Stimulated activated CD8-positive, alpha-beta memory T cell treated with anti-CD3 and anti-CD28 coated beads, Interleukin-15, amount 100 ng/mL, for 1 hour (primary cell): ENCODE data around the gene PGA3.
"Not testable (repeated sequence)": the region's sequence is repeated elsewhere in the genome, so short reads cannot be mapped to it uniquely, and the experiment has no call there.

Experiments
- DNase-seq: peaks from one replicate; pipeline ENCODE4 v3.0.0-alpha.2; 2020; ENCODE audit warnings: low read depth

PGA3 gene

DNA sequence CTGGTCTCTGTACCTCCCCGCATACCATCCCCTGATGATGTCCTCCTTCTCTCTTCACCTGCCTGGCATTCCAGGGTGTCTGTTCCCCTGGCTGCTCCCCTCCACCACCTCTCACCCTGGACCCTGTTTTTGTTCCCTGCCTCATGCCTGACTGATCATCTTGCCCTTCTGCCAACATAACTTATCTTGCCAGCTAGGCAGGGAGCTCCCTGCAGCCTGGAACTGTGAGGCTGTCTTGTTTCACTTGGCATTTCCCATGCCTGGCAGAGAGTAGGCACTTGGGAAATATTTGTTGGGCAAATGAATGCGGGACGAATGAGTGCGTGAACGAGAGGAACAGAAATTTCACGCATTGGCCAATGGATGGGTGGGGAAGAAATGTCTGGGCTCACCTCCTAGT is 7.3 kb downstream of the PGA3 start:
- DNase-seq = not testable (repeated sequence)

GRCh38 chr11:61211327-61211952 is 8.1 kb downstream of the PGA3 start:
- not testable (repeated sequence) for DNase-seq

DNA sequence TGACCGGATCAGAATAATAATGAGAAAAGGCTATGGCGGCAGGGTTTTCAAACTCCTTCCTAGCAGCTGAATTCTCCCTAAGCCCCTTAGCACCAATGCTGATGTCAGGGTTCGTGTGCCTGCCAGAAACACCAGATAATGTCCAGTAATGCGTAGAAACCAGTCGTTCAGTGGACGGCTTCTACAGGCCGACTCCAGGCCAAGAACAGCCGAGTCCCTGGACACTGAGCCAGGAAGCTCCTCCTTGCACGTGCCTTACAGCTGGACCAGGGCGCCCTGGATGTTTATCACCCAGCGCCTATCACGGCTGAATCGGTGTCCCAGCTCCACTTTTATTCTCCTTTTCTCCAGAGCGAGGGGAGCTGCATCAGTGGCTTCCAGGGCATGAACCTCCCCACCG is 8.9 kb downstream of the PGA3 start:
- not testable (repeated sequence) for DNase-seq

DNA sequence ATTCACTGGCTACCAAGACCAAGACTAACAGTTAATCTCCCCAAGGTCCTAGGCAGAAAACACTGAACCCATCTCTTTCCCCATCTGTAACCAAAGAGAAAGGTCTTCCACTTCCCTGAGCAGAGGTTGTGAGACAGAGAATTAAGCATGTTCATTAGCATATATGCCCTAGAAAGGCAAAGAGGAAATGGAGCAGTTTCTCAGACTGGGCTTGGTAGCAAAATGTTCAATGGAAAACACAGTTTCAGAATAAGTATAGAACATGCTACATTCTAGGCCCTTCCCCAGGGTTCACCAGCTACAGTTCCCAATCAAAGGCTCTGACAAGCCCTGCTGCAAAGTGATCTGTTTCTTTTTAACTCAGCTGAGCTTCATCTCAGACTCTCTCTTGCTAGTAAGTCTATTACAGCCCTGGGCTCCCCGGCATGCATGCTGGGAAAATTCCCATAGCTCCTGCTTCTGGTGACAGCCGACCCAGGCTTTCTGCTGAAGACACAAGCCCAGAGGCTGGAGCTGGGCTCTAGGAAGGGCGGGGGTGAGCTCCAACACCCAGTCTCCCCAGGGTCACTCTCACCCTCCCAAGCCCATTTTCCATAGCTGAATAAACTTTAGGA is 10.5 kb downstream of the PGA3 start:
- not testable (repeated sequence) for DNase-seq

- DNase-seq = not testable (repeated sequence)
Observed at GRCh38 chr11:61218306-61218705, 15.0 kb downstream of the PGA3 start.

- not testable (repeated sequence) for DNase-seq
Observed at GRCh38 chr11:61219016-61219415, 15.7 kb downstream of the PGA3 start.

- not testable (repeated sequence) for DNase-seq
Observed at GRCh38 chr11:61222047-61222446, 18.7 kb downstream of the PGA3 start, which contains the start of gene PGA4. PGA4 (plus strand) TSS chr11:61222347; CDS start chr11:61222401, 54 bp downstream.

- not testable (repeated sequence) for DNase-seq
Observed at GRCh38 chr11:61222692-61223091, 19.4 kb downstream of the PGA3 start.

DNA sequence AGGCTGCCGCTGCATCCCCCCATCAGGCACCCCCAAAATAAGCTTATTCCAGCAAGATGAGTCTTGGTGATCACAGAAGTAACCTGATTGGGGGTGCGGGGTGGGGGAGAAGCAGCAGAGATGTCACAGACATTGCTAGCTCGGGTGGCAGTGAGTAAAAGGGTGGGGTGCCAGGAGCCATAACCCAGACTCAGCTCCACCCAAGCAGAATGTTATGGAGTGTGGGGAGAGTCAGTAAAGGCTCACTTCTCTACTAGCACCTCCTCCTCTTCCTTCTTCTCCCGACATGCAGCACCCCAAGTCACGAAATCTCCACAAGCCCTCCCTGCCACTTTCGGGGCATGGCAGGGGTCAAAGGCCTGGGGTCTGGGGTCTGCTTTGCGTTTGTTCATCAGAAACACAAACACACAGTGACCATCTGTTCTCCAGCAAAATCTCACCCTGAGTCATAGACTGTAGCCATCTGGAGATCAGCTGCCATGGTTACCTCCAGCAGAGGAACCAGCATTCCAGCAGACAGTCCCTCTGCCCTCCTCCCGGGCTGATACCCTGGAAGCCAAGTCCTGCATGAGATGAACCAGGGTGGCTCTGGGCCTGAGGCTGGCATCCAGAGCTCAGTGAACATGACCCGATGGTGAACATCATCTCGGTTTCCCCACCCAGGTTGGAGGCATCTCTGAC is 23.3 kb downstream of the PGA3 start:
- not testable (repeated sequence) for DNase-seq

- not testable (repeated sequence) for DNase-seq
Observed at GRCh38 chr11:61229458-61229857, 26.1 kb downstream of the PGA3 start.

- DNase-seq = not testable (repeated sequence)
Observed at GRCh38 chr11:61231033-61231432, 27.7 kb downstream of the PGA3 start.

DNA sequence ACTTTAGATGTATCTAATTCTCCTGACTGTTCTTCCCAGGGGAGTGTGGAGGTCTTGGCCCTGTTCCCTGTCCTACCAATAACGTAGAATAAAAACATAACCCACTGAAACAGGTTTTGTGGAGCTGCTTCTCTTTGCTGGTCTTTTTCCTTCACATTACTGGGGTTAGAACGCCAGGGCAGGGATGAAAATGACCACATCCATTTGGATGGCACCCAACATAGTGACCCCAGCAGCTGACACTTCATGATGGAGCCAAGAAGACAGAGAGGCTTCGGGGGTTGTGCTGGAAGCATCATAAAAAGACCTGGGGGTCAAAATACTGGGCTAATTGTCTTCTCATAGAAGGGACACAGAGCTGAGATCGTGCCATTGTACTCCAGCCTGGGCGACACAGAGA is 28.3 kb downstream of the PGA3 start:
- DNase-seq = not testable (repeated sequence)

DNA sequence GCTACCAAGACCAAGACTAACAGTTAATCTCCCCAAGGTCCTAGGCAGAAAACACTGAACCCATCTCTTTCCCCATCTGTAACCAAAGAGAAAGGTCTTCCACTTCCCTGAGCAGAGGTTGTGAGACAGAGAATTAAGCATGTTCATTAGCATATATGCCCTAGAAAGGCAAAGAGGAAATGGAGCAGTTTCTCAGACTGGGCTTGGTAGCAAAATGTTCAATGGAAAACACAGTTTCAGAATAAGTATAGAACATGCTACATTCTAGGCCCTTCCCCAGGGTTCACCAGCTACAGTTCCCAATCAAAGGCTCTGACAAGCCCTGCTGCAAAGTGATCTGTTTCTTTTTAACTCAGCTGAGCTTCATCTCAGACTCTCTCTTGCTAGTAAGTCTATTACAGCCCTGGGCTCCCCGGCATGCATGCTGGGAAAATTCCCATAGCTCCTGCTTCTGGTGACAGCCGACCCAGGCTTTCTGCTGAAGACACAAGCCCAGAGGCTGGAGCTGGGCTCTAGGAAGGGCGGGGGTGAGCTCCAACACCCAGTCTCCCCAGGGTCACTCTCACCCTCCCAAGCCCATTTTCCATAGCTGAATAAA is 29.3 kb downstream of the PGA3 start:
- DNase-seq = not testable (repeated sequence)

GRCh38 chr11:61237130-61237529 is 33.8 kb downstream of the PGA3 start:
- not testable (repeated sequence) for DNase-seq

DNA sequence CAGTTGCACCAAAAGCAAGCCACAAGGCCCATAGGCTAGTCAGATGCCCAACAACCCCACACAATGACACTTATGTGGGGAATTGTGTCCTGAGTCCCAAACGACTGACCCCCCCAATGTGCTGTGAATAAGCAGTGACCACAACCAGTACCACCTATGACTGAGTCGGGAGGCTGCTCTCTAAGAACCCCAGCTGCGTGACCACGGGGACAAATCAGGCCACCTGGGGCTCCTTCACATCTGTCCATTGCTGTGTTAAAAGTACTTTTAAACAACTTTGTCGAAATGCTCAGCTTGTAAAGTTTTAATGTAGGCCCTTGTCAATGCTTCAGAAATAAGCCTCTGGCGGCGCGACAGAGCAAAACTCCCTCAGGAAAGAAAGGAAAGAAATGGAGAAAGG is 37.0 kb downstream of the PGA3 start:
- not testable (repeated sequence) for DNase-seq

- DNase-seq = not testable (repeated sequence)
Observed at GRCh38 chr11:61240875-61241274, 37.6 kb downstream of the PGA3 start, which contains the start of gene PGA5. PGA5 (plus strand) TSS chr11:61241175; CDS start chr11:61241227, 52 bp downstream.

- not testable (repeated sequence) for DNase-seq
Observed at GRCh38 chr11:61241526-61241925, 38.2 kb downstream of the PGA3 start.

- not testable (repeated sequence) for DNase-seq
Observed at GRCh38 chr11:61245284-61245964, 42.1 kb downstream of the PGA3 start.

DNA sequence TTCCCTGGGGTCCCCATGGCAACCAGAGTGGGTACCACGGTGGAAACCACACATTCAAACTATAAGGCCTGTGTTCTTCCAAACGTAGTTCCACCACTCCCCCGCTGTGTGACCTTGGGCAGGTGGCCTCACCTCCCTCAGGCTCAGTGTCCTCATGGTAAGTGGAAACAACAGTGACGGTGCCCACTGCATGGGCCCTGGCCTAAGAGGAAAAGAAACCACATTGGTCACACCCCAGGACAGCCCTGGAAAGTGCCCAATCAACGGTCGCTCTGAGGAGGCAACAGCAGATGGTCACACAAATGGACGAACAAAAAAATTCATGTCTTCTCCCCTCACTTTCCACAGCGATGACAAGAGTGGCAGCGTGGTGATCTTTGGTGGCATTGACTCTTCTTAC is 44.8 kb downstream of the PGA3 start:
- not testable (repeated sequence) for DNase-seq

GRCh38 chr11:61249201-61249600 is 45.9 kb downstream of the PGA3 start:
- not testable (repeated sequence) for DNase-seq

DNA sequence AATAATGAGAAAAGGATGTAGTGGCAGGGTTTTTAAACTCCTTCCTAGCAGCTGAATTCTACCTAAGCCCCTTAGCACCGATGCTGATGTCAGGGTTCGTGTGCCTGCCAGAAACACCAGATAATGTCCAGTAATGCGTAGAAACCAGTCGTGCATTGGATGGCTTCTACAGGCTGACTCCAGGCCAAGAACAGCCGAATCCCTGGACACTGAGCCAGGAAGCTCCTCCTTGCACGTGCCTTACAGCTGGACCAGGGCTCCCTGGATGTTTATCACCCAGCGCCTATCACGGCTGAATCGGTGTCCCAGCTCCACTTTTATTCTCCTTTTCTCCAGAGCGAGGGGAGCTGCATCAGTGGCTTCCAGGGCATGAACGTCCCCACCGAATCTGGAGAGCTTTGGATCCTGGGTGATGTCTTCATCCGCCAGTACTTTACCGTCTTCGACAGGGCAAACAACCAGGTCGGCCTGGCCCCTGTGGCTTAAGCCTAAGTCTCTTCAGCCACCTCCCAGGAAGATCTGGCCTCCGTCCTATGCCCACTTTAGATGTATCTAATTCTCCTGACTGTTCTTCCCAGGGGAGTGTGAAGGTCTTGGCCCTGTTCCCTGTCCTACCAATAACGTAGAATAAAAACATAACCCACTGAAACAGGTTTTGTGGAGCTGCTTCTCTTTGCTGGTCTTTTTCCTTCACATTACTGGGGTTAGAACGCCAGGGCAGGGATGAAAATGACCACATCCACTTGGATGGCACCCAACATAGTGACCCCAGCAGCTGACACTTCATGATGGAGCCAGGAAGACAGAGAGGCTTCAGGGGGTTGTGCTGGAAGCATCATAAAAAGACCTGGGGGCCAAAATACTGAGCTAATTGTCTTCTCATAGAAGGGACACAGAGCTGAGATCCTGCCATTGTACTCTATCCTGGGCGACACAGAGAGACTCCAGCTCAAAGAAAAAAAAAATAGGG is 47.8 kb downstream of the PGA3 start:
- DNase-seq = not testable (repeated sequence)
